ENCODE results near the gene PPM1K. TPM values are rescaled to one million over a fixed set of nuclear protein-coding genes. Genes with fewer than 3 reads are reported as not detected.

Gene PPM1K
- total RNA-seq, 2 experiments from 2014 or later = 65.7 to 87.7 TPM

DNA sequence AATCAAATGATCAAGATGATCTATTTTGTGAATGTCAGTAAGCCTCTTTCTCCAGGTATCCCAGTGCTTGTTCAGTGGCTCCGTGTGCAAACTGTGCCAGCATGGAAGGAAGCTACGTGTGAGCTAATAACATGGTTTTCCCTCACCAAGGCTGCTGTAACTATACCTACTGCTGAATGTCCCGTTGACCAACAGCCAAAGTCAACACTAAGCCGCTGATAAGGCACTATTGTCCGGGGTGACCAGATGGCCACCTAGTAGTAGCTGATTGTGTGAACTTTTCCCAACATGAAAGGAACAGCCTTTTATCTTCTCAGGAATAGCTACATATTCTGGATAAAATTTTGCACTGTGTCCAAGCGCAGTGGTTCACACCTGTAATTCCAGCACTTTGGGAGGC is 68.0 kb downstream of the PPM1K start:
- Histone ChIP-seq H3K4me1 (ENCODE audit: insufficient read depth, low read length, poor library complexity, severe bottlenecking) (no peaks in the 10 kb centered on the region), H2AFZ (ENCODE audit: low read length) (no peak overlapping the region), H3K9me3 (ENCODE audit: low read length) (no peaks in the 10 kb centered on the region), H3K4me3 (ENCODE audit: low read depth, low read length, poor library complexity, severe bottlenecking) (no peak overlapping the region), H3K9me2 (ENCODE audit: insufficient read depth, low read length) (no peaks in the 10 kb centered on the region), H3K4me2 (ENCODE audit: low read length) (no peak overlapping the region), H4K20me1 (ENCODE audit: insufficient read depth, low read length) (no peaks in the 10 kb centered on the region), H3K79me2 (ENCODE audit: insufficient read depth, low read depth, low read length) (no peaks in the 10 kb centered on the region), H3K27ac (ENCODE audit: low read depth, low read length, poor library complexity, severe bottlenecking) (no peak overlapping the region), H3K36me3 (ENCODE audit: insufficient read depth, low read length) (no peaks in the 10 kb centered on the region)
- no TSS peak for BruUV-seq (replicated peaks)
- no peak for TF ChIP-seq EZH2phosphoT487 (IDR thresholded peaks at IDR 0.05; ENCODE audit: borderline replicate concordance, low read depth, low read length)
- TF ChIP-seq, protein P1, sequence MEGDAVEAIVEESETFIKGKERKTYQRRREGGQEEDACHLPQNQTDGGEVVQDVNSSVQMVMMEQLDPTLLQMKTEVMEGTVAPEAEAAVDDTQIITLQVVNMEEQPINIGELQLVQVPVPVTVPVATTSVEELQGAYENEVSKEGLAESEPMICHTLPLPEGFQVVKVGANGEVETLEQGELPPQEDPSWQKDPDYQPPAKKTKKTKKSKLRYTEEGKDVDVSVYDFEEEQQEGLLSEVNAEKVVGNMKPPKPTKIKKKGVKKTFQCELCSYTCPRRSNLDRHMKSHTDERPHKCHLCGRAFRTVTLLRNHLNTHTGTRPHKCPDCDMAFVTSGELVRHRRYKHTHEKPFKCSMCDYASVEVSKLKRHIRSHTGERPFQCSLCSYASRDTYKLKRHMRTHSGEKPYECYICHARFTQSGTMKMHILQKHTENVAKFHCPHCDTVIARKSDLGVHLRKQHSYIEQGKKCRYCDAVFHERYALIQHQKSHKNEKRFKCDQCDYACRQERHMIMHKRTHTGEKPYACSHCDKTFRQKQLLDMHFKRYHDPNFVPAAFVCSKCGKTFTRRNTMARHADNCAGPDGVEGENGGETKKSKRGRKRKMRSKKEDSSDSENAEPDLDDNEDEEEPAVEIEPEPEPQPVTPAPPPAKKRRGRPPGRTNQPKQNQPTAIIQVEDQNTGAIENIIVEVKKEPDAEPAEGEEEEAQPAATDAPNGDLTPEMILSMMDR (conservative IDR thresholded peaks at IDR 0.05; ENCODE audit: low read length) = no peak
- CTCF ChIA-PET (ENCODE audit: unreplicated experiment) = no interaction called here
- POLR2A ChIA-PET = interaction anchor here (0.6 to 0.7 kb wide), 2 partner anchors 15 to 310 kb away, joined by 3 to 5 read pairs; no protein-coding TSS in a partner anchor
- intact Hi-C loops (cut with micrococcal nuclease; ENCODE audit: unreplicated experiment) = no loop called here
- DNase-seq (ENCODE audit: low spot score) = no peak

GRCh38 chr4:88215351-88215750 is 69.0 kb downstream of the PPM1K start:
- Histone ChIP-seq H3K4me2 (ENCODE audit: low read length) (no peak overlapping the region), H3K9me3 (ENCODE audit: low read length) (no peaks in the 10 kb centered on the region), H2AFZ (ENCODE audit: low read length) (no peak overlapping the region), H3K4me1 (ENCODE audit: insufficient read depth, low read length, poor library complexity, severe bottlenecking) (no peaks in the 10 kb centered on the region), H3K9me2 (ENCODE audit: insufficient read depth, low read length) (no peaks in the 10 kb centered on the region), H3K27ac (ENCODE audit: low read depth, low read length, poor library complexity, severe bottlenecking) (no peak overlapping the region), H3K4me3 (ENCODE audit: low read depth, low read length, poor library complexity, severe bottlenecking) (no peak overlapping the region), H4K20me1 (ENCODE audit: insufficient read depth, low read length) (no peaks in the 10 kb centered on the region), H3K36me3 (ENCODE audit: insufficient read depth, low read length) (no peaks in the 10 kb centered on the region), H3K79me2 (ENCODE audit: insufficient read depth, low read depth, low read length) (no peaks in the 10 kb centered on the region)
- BruUV-seq (replicated peaks) = no TSS peak
- ChIA-PET CTCF (ENCODE audit: unreplicated experiment) (no interaction called here), POLR2A (interaction anchor here (0.7 kb wide), 1 partner anchor 361 kb away, joined by 3 read pairs; no protein-coding TSS in a partner anchor)
- DNase-seq (ENCODE audit: low spot score) = no peak
- no peak for TF ChIP-seq EZH2phosphoT487 (IDR thresholded peaks at IDR 0.05; ENCODE audit: borderline replicate concordance, low read depth, low read length)
- intact Hi-C loops (cut with micrococcal nuclease; ENCODE audit: unreplicated experiment) = no loop called here

GRCh38 chr4:88212253-88212561 is 72.2 kb downstream of the PPM1K start:
- H2AFZ ChIP-seq (ENCODE audit: low read length) = no peak overlapping the region; the same call in 1 of the 2 replicates
- ChIA-PET CTCF (ENCODE audit: unreplicated experiment) (interaction anchor here (1.6 kb wide), 1 partner anchor 359 kb away, joined by 4 read pairs; no protein-coding TSS in a partner anchor), POLR2A (interaction anchor here (0.6 kb wide), 1 partner anchor 819 kb away, joined by 4 read pairs; no protein-coding TSS in a partner anchor)
- H3K27ac ChIP-seq (ENCODE audit: low read depth, low read length, poor library complexity, severe bottlenecking) = no peak overlapping the region
- no peaks in the 10 kb centered on the region for H3K9me2 ChIP-seq (ENCODE audit: insufficient read depth, low read length)
- H3K4me2 ChIP-seq (ENCODE audit: low read length) = no peak overlapping the region
- no peak for DNase-seq (ENCODE audit: low spot score)
- intact Hi-C loops (cut with micrococcal nuclease; ENCODE audit: unreplicated experiment) = loop anchor here (5.0 kb wide), 3 partner anchors 240 to 535 kb away; no protein-coding TSS in a partner anchor
- BruUV-seq (replicated peaks) = no TSS peak
- no peaks in the 10 kb centered on the region for H3K79me2 ChIP-seq (ENCODE audit: insufficient read depth, low read depth, low read length)
- TF ChIP-seq EZH2phosphoT487 (IDR thresholded peaks at IDR 0.05; ENCODE audit: borderline replicate concordance, low read depth, low read length) = no peak
- TF ChIP-seq, protein P1 (conservative IDR thresholded peaks at IDR 0.05; ENCODE audit: low read length) = peak; percentile 15; the same call in 1 of the 2 replicates
- H3K9me3 ChIP-seq (ENCODE audit: low read length) = no peaks in the 10 kb centered on the region
- no peaks in the 10 kb centered on the region for H4K20me1 ChIP-seq (ENCODE audit: insufficient read depth, low read length)
- H3K36me3 ChIP-seq (ENCODE audit: insufficient read depth, low read length) = no peaks in the 10 kb centered on the region
- H3K4me3 ChIP-seq (ENCODE audit: low read depth, low read length, poor library complexity, severe bottlenecking) = no peak overlapping the region
- no peaks in the 10 kb centered on the region for H3K4me1 ChIP-seq (ENCODE audit: insufficient read depth, low read length, poor library complexity, severe bottlenecking)
